HL-60 (cell line): Measurements from ENCODE around the gene APC2.

ENCODE experiments used
- REST ChIP-seq: IDR thresholded peaks from 2 replicates; pipeline ENCODE4 v1.6.1; 2012; ENCODE audit warnings: low read depth; ENCODE audit not compliant: insufficient replicate concordance
- TF ChIP-seq, protein P1 (sequence below): IDR thresholded peaks from one replicate; pipeline ENCODE4 v1.5.1; 2011; ENCODE audit warnings: low read length, control low read depth, inconsistent platforms; ENCODE audit not compliant: insufficient read depth

DNA sequence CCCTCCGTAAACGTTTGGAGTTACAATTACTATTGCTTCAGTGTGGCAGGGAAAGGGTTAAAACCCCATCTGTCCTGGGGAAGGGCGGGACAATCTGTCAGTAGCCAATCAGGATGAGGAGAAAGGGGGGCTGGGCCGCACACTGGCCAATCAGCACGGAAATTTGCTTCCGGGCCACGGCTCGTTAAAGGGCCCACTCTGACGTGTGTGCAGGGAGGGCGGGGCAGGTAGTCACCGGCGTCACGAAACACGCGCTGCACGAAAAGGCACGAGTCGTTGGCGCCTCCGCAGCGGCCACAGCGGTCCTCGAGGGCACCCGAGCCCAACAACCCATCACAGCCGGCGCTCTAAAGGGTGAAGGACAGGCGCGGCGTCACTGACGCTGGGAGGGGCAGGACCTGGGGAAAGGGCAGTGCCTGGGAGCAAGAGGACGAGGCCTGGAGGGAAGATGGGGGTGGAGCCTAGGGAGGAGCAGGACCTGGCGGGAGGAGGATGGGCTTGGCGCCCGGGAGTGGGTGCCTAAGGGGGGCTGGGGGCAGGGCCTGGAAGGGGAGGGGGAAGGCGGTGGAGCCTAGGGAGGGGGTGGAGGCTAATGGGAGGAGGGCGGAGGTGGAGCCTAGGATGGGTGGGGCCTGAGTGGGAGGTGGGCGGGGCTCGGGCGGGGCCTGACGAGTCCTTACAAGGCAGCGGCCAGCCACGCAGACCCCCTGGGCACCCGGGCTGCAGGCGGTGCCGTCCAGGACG lies 58.0 kb downstream of the APC2 start:
- TF ChIP-seq, protein P1, sequence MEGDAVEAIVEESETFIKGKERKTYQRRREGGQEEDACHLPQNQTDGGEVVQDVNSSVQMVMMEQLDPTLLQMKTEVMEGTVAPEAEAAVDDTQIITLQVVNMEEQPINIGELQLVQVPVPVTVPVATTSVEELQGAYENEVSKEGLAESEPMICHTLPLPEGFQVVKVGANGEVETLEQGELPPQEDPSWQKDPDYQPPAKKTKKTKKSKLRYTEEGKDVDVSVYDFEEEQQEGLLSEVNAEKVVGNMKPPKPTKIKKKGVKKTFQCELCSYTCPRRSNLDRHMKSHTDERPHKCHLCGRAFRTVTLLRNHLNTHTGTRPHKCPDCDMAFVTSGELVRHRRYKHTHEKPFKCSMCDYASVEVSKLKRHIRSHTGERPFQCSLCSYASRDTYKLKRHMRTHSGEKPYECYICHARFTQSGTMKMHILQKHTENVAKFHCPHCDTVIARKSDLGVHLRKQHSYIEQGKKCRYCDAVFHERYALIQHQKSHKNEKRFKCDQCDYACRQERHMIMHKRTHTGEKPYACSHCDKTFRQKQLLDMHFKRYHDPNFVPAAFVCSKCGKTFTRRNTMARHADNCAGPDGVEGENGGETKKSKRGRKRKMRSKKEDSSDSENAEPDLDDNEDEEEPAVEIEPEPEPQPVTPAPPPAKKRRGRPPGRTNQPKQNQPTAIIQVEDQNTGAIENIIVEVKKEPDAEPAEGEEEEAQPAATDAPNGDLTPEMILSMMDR, result no peak
- TF ChIP-seq REST, result no peak
